H4 (cell line): ENCODE data around the gene MBIP. TPM values are rescaled to one million over a fixed set of nuclear protein-coding genes. Genes with fewer than 3 reads are reported as not detected.

ENCODE experiments used
- DNase-seq: peaks from one replicate; pipeline ENCODE4 v3.0.0-alpha.2; 2015; ENCODE audit warnings: low spot score
- total RNA-seq: library from RNA; depleted of rRNA; stranded (reverse); fragments of >200 nt; shearing (Covaris generic); gene quantifications from 2 replicates; pipeline ENCODE4 v1.2.3, GENCODE V29; 2014

The MBIP gene
- total RNA-seq, 1 experiment from 2014 or later: 17.7 TPM

- DNase-seq: no peak
These were observed 7.2 kb downstream of the MBIP start for GRCh38 chr14:36313206-36313605.

- DNase-seq: no peak
These were observed 13.6 kb downstream of the MBIP start for GRCh38 chr14:36306836-36307235.

- DNase-seq: no peak
These were observed 15.5 kb downstream of the MBIP start for GRCh38 chr14:36304895-36305294.

GRCh38 chr14:36303960-36304359 lies 16.5 kb downstream of the MBIP start:
- no peak for DNase-seq

- DNase-seq: no peak
These were observed 17.6 kb downstream of the MBIP start for GRCh38 chr14:36302823-36303222.

GRCh38 chr14:36301159-36301558 lies 19.3 kb downstream of the MBIP start:
- DNase-seq: no peak

- DNase-seq: no peak
These were observed 20.1 kb downstream of the MBIP start for GRCh38 chr14:36300337-36300736.

GRCh38 chr14:36295642-36296627 lies 24.5 kb downstream of the MBIP start:
- no peak for DNase-seq

- DNase-seq: no peak
These were observed 25.9 kb downstream of the MBIP start for GRCh38 chr14:36294543-36294942.

GRCh38 chr14:36293824-36294223 lies 26.6 kb downstream of the MBIP start:
- peak; percentile 11 for DNase-seq

GRCh38 chr14:36289954-36290353 lies 30.5 kb downstream of the MBIP start:
- DNase-seq: no peak

GRCh38 chr14:36288496-36288895 lies 31.9 kb downstream of the MBIP start:
- DNase-seq: no peak

- no peak for DNase-seq
These were observed 35.4 kb downstream of the MBIP start for GRCh38 chr14:36284971-36285595.

GRCh38 chr14:36281309-36281708 lies 39.1 kb downstream of the MBIP start:
- no peak for DNase-seq

GRCh38 chr14:36279306-36280190 lies 40.9 kb downstream of the MBIP start:
- no peak for DNase-seq

- no peak for DNase-seq
These were observed 44.7 kb downstream of the MBIP start for GRCh38 chr14:36275741-36276140.

GRCh38 chr14:36271939-36272907 lies 48.2 kb downstream of the MBIP start:
- no peak for DNase-seq

GRCh38 chr14:36271222-36271621 lies 49.2 kb downstream of the MBIP start:
- DNase-seq: no peak

GRCh38 chr14:36270191-36270590 lies 50.2 kb downstream of the MBIP start:
- no peak for DNase-seq

- no peak for DNase-seq
These were observed 52.3 kb downstream of the MBIP start for GRCh38 chr14:36268121-36268520.

- DNase-seq: no peak
These were observed 55.8 kb downstream of the MBIP start for GRCh38 chr14:36264595-36264994.
